WTC11 (cell line): ENCODE measurements around the gene PRKCE. TPM values are rescaled to one million over a fixed set of nuclear protein-coding genes. Genes with fewer than 3 reads are reported as not detected.

Source experiments
- ATAC-seq: fragments of 200-7000 bp; cut with Tn5 transposase; 2 replicates; pipeline ENCODE4 v1.10.0; 2021; ENCODE audit warnings: mild to moderate bottlenecking, moderate library complexity
- CTCF ChIA-PET: fragments of 300-600 bp; sonication (Branson Sonifier 250); formaldehyde crosslinking; loops from one replicate; lab custom pipeline; 2021; ENCODE audit warnings: antibody characterized with exemption; lab: Charles Lee
- POLR2A ChIA-PET: fragments of 350-600 bp; sonication (Branson Sonifier 250); formaldehyde crosslinking; loops from one replicate; lab custom pipeline; 2021; ENCODE audit warnings: antibody characterized with exemption; lab: Charles Lee
- DNase-seq: peaks from one replicate; pipeline ENCODE4 v3.0.0; 2021; ENCODE audit warnings: low spot score
- H3K27ac Mint-ChIP-seq: 2 replicates; pipeline ENCODE4 v1.8.0; 2021; ENCODE audit warnings: mixed read lengths
- H3K27me3 Mint-ChIP-seq: 2 replicates; pipeline ENCODE4 v1.8.0; 2021; ENCODE audit warnings: low read depth, mild to moderate bottlenecking, moderate library complexity, mixed read lengths
- H3K36me3 Mint-ChIP-seq: 2 replicates; pipeline ENCODE4 v1.8.0; 2021; ENCODE audit warnings: mixed read lengths
- H3K4me1 Mint-ChIP-seq: 2 replicates; pipeline ENCODE4 v1.8.0; 2022; ENCODE audit warnings: mixed read lengths
- H3K4me3 Mint-ChIP-seq: 2 replicates; pipeline ENCODE4 v1.8.0; 2021; ENCODE audit warnings: mild to moderate bottlenecking, moderate library complexity, mixed read lengths
- H3K9me3 Mint-ChIP-seq: 2 replicates; pipeline ENCODE4 v1.8.0; 2021; ENCODE audit warnings: mixed read lengths
- GTF2I ChIP-seq: fragments of 250-450 bp; sonication (Bioruptor Pico); conservative IDR thresholded peaks from 2 replicates; pipeline ENCODE4 v1.4.0; 2021; ENCODE audit warnings: mild to moderate bottlenecking
- ZBTB21 ChIP-seq: sonication (generic); formaldehyde crosslinking; IDR thresholded peaks from 2 replicates; pipeline ENCODE4 v1.8.1; 2023; ENCODE audit warnings: mild to moderate bottlenecking, missing genetic modification reagents, borderline replicate concordance
- total RNA-seq: library from RNA; stranded (reverse); gene quantifications from 3 replicates; pipeline ENCODE4 v1.2.3, GENCODE V29; 2021
- TF ChIP-seq, protein P1 (sequence below): fragments of 250-450 bp; sonication (Bioruptor Pico); IDR thresholded peaks from 2 replicates; pipeline ENCODE4 v1.9.0; 2021; ENCODE audit warnings: mild to moderate bottlenecking, borderline replicate concordance
- TF ChIP-seq, protein P2 (sequence below): sonication (generic); formaldehyde crosslinking; IDR thresholded peaks from 2 replicates; pipeline ENCODE4 v1.8.0; 2022; ENCODE audit warnings: mild to moderate bottlenecking, missing genetic modification reagents
- TF ChIP-seq, protein P3 (sequence below): sonication (generic); formaldehyde crosslinking; IDR thresholded peaks from 2 replicates; pipeline ENCODE4 v1.8.0; 2023; ENCODE audit warnings: missing genetic modification reagents, mild to moderate bottlenecking, borderline replicate concordance
- TF ChIP-seq, protein P4 (sequence below): fragments of 250-450 bp; sonication (Bioruptor Pico); IDR thresholded peaks from 2 replicates; pipeline ENCODE4 v1.9.0; 2021; ENCODE audit warnings: mild to moderate bottlenecking
- TF ChIP-seq, protein P5 (sequence below): sonication (generic); formaldehyde crosslinking; IDR thresholded peaks from 2 replicates; pipeline ENCODE4 v1.8.1; 2022; ENCODE audit warnings: low read depth, mild to moderate bottlenecking, moderate library complexity, missing genetic modification reagents, borderline replicate concordance
- TF ChIP-seq, protein P6 (sequence below): fragments of 250-450 bp; sonication (Bioruptor Pico); IDR thresholded peaks from 2 replicates; pipeline ENCODE4 v1.9.0; 2021; ENCODE audit warnings: moderate library complexity, mild to moderate bottlenecking, inconsistent platforms, borderline replicate concordance

The PRKCE gene
- total RNA-seq, 1 experiment from 2014 or later, result 5.8 TPM

DNA sequence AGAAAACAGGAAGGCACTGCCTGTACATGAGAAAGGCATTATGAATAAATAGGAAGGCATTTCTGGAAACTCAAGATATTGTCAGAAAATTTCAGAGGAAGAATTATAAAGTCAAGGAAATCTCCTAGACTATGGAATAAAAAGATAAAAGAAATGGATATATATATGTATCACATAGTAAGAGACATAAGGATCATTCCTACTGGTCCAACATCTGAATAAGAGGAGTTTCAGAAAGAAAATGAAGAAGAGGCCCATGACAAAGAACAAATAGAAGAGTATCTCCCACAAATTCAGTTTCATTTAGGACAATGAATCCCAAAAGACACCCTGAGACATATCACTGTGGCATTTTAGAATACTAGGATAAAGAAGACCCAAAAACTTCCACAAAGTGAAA lies 178.8 kb downstream of the PRKCE start:
- no peak for TF ChIP-seq ZBTB21 (CRISPR knock-in tag)
- TF ChIP-seq, protein P1, sequence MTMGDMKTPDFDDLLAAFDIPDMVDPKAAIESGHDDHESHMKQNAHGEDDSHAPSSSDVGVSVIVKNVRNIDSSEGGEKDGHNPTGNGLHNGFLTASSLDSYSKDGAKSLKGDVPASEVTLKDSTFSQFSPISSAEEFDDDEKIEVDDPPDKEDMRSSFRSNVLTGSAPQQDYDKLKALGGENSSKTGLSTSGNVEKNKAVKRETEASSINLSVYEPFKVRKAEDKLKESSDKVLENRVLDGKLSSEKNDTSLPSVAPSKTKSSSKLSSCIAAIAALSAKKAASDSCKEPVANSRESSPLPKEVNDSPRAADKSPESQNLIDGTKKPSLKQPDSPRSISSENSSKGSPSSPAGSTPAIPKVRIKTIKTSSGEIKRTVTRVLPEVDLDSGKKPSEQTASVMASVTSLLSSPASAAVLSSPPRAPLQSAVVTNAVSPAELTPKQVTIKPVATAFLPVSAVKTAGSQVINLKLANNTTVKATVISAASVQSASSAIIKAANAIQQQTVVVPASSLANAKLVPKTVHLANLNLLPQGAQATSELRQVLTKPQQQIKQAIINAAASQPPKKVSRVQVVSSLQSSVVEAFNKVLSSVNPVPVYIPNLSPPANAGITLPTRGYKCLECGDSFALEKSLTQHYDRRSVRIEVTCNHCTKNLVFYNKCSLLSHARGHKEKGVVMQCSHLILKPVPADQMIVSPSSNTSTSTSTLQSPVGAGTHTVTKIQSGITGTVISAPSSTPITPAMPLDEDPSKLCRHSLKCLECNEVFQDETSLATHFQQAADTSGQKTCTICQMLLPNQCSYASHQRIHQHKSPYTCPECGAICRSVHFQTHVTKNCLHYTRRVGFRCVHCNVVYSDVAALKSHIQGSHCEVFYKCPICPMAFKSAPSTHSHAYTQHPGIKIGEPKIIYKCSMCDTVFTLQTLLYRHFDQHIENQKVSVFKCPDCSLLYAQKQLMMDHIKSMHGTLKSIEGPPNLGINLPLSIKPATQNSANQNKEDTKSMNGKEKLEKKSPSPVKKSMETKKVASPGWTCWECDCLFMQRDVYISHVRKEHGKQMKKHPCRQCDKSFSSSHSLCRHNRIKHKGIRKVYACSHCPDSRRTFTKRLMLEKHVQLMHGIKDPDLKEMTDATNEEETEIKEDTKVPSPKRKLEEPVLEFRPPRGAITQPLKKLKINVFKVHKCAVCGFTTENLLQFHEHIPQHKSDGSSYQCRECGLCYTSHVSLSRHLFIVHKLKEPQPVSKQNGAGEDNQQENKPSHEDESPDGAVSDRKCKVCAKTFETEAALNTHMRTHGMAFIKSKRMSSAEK (CRISPR knock-in tag), result no peak
- TF ChIP-seq, protein P2, sequence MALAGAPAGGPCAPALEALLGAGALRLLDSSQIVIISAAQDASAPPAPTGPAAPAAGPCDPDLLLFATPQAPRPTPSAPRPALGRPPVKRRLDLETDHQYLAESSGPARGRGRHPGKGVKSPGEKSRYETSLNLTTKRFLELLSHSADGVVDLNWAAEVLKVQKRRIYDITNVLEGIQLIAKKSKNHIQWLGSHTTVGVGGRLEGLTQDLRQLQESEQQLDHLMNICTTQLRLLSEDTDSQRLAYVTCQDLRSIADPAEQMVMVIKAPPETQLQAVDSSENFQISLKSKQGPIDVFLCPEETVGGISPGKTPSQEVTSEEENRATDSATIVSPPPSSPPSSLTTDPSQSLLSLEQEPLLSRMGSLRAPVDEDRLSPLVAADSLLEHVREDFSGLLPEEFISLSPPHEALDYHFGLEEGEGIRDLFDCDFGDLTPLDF, result no peak
- H3K27me3 Mint-ChIP-seq, result no peaks in the 10 kb centered on the region; the same call in 1 of the 2 replicates
- no peaks in the 10 kb centered on the region; the same call in 1 of the 2 replicates for H3K4me1 Mint-ChIP-seq
- no peak overlapping the region for H3K4me3 Mint-ChIP-seq
- peaks cover 14% of the 10 kb centered on the region for H3K36me3 Mint-ChIP-seq
- no peak for ATAC-seq
- DNase-seq, result no peak
- no peak overlapping the region for H3K27ac Mint-ChIP-seq
- ChIA-PET POLR2A (no interaction called here), CTCF (interaction anchor here (0.7 kb wide), 1 partner anchor 52 kb away, joined by 3 read pairs; no protein-coding TSS in a partner anchor)
- peaks cover 21% of the 10 kb centered on the region for H3K9me3 Mint-ChIP-seq

DNA sequence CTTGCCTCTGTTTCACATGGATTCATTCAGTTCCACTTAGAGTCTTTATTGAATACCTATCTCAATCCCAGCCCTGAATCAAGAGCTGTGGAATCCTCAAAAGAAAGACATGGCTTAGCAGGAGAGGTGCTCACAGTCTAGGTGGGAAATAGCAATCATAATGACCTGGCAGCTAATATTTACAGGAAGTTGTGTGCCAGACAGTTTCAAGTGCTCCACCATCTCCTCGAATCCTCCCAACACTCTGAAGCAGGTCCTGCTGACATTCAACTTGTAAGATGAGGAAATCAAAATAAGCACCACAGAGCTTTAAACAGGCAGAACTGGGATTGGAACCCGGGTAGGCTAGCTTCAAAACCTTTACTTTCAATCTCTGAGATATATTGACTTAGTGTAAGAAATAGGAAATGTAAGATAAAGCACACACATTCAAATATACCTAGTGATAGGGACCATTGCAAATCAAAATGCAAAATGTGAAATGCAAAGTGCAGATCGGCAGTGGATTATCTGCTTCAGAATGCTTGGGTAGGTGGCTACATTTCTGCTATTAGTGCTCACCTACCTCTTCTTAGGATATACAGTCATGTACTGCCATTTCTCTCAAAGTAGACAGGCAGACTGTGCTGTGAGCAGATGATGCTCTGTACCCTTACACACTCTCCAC lies 182.0 kb downstream of the PRKCE start:
- POLR2A ChIA-PET, result no interaction called here

More for the DNA sequence above, 182.0 kb downstream of the PRKCE start:
- TF ChIP-seq, protein P3, sequence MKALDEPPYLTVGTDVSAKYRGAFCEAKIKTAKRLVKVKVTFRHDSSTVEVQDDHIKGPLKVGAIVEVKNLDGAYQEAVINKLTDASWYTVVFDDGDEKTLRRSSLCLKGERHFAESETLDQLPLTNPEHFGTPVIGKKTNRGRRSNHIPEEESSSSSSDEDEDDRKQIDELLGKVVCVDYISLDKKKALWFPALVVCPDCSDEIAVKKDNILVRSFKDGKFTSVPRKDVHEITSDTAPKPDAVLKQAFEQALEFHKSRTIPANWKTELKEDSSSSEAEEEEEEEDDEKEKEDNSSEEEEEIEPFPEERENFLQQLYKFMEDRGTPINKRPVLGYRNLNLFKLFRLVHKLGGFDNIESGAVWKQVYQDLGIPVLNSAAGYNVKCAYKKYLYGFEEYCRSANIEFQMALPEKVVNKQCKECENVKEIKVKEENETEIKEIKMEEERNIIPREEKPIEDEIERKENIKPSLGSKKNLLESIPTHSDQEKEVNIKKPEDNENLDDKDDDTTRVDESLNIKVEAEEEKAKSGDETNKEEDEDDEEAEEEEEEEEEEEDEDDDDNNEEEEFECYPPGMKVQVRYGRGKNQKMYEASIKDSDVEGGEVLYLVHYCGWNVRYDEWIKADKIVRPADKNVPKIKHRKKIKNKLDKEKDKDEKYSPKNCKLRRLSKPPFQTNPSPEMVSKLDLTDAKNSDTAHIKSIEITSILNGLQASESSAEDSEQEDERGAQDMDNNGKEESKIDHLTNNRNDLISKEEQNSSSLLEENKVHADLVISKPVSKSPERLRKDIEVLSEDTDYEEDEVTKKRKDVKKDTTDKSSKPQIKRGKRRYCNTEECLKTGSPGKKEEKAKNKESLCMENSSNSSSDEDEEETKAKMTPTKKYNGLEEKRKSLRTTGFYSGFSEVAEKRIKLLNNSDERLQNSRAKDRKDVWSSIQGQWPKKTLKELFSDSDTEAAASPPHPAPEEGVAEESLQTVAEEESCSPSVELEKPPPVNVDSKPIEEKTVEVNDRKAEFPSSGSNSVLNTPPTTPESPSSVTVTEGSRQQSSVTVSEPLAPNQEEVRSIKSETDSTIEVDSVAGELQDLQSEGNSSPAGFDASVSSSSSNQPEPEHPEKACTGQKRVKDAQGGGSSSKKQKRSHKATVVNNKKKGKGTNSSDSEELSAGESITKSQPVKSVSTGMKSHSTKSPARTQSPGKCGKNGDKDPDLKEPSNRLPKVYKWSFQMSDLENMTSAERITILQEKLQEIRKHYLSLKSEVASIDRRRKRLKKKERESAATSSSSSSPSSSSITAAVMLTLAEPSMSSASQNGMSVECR (CRISPR knock-in tag), result no peak
- TF ChIP-seq, protein P4, sequence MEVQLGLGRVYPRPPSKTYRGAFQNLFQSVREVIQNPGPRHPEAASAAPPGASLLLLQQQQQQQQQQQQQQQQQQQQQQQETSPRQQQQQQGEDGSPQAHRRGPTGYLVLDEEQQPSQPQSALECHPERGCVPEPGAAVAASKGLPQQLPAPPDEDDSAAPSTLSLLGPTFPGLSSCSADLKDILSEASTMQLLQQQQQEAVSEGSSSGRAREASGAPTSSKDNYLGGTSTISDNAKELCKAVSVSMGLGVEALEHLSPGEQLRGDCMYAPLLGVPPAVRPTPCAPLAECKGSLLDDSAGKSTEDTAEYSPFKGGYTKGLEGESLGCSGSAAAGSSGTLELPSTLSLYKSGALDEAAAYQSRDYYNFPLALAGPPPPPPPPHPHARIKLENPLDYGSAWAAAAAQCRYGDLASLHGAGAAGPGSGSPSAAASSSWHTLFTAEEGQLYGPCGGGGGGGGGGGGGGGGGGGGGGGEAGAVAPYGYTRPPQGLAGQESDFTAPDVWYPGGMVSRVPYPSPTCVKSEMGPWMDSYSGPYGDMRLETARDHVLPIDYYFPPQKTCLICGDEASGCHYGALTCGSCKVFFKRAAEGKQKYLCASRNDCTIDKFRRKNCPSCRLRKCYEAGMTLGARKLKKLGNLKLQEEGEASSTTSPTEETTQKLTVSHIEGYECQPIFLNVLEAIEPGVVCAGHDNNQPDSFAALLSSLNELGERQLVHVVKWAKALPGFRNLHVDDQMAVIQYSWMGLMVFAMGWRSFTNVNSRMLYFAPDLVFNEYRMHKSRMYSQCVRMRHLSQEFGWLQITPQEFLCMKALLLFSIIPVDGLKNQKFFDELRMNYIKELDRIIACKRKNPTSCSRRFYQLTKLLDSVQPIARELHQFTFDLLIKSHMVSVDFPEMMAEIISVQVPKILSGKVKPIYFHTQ (CRISPR knock-in tag), result no peak
- TF ChIP-seq, protein P5, sequence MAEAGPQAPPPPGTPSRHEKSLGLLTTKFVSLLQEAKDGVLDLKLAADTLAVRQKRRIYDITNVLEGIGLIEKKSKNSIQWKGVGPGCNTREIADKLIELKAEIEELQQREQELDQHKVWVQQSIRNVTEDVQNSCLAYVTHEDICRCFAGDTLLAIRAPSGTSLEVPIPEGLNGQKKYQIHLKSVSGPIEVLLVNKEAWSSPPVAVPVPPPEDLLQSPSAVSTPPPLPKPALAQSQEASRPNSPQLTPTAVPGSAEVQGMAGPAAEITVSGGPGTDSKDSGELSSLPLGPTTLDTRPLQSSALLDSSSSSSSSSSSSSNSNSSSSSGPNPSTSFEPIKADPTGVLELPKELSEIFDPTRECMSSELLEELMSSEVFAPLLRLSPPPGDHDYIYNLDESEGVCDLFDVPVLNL (CRISPR knock-in tag), result no peak
- no peak for TF ChIP-seq GTF2I (CRISPR knock-in tag)
- TF ChIP-seq, protein P6, sequence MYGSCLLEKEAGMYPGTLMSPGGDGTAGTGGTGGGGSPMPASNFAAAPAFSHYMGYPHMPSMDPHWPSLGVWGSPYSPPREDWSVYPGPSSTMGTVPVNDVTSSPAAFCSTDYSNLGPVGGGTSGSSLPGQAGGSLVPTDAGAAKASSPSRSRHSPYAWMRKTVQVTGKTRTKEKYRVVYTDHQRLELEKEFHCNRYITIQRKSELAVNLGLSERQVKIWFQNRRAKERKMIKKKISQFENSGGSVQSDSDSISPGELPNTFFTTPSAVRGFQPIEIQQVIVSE (CRISPR knock-in tag), result no peak
- H3K4me1 Mint-ChIP-seq, result peaks cover 18% of the 10 kb centered on the region
- no peak overlapping the region for H3K4me3 Mint-ChIP-seq
- DNase-seq (no peak), ATAC-seq (no peak)
- H3K27ac Mint-ChIP-seq, result no peak overlapping the region
- H3K36me3 Mint-ChIP-seq, result peaks cover 14% of the 10 kb centered on the region
- H3K27me3 Mint-ChIP-seq, result no peaks in the 10 kb centered on the region; the same call in 1 of the 2 replicates
- CTCF ChIA-PET, result interaction anchor here (1.3 to 1.5 kb wide), 2 partner anchors 55 to 110 kb away, joined by 3 to 11 read pairs; no protein-coding TSS in a partner anchor
- H3K9me3 Mint-ChIP-seq, result peaks cover 21% of the 10 kb centered on the region
